Epithelial cell of esophagus (primary cell): Measurements from ENCODE around the gene GLIS2.

Experiments
- DNase-seq: peaks from one replicate; pipeline ENCODE4 v3.0.0; 2010; ENCODE audit warnings: low read depth
- H3K4me3 ChIP-seq: 2 replicates; pipeline ENCODE4 v1.5.1; 2011; ENCODE audit warnings: mild to moderate bottlenecking, low read length, control low read depth
- CTCF ChIP-seq: IDR thresholded peaks from 2 replicates; pipeline ENCODE4 v1.5.1; 2011; ENCODE audit warnings: low read depth, mild to moderate bottlenecking, low read length, control low read depth, inconsistent platforms; ENCODE audit not compliant: insufficient read depth; ENCODE audit errors: missing control alignments

The GLIS2 gene

GRCh38 chr16:4366016-4366415 is 50.1 kb downstream of the GLIS2 start:
- H3K4me3 ChIP-seq: no peak overlapping the region
- no peak for TF ChIP-seq CTCF
- DNase-seq: no peak

- TF ChIP-seq CTCF: no peak
- H3K4me3 ChIP-seq: no peak overlapping the region
- DNase-seq: no peak
These were observed 51.6 kb downstream of the GLIS2 start for GRCh38 chr16:4367393-4367856.

- no peak for TF ChIP-seq CTCF
- H3K4me3 ChIP-seq: no peak overlapping the region
- DNase-seq: peak; percentile 81
These were observed 53.3 kb downstream of the GLIS2 start for GRCh38 chr16:4369007-4369733.

- no peak overlapping the region for H3K4me3 ChIP-seq
- no peak for TF ChIP-seq CTCF
- DNase-seq: no peak
These were observed 54.3 kb downstream of the GLIS2 start for GRCh38 chr16:4370151-4370550.

- no peak overlapping the region for H3K4me3 ChIP-seq
- DNase-seq: no peak
- TF ChIP-seq CTCF: no peak
These were observed 54.9 kb downstream of the GLIS2 start for GRCh38 chr16:4370570-4371356.

GRCh38 chr16:4371357-4372000 is 55.6 kb downstream of the GLIS2 start, which contains the start of gene VASN:
Gene VASN (plus strand): TSS chr16:4371848. CDS start chr16:4380878, 9,030 bp downstream.
- peak within 1 kb of the TSS; percentile 60 for H3K4me3 ChIP-seq
- peak; percentile 72 for DNase-seq
- no peak for TF ChIP-seq CTCF
